Endothelial cell of umbilical vein (primary cell): ENCODE data around the gene PLPP3. TPM values are rescaled to one million over a fixed set of nuclear protein-coding genes. Genes with fewer than 3 reads are reported as not detected.
"Not testable (repeated sequence)": the region's sequence is repeated elsewhere in the genome, so short reads cannot be mapped to it uniquely, and the experiment has no call there.

Source experiments
- BruUV-seq: library from RNA; stranded (reverse); fragments of 400-500 nt; replicated peaks from 2 replicates; lab custom pipeline; 2021; lab: Mats Ljungman, UMichigan
- CTCF ChIA-PET: fragments of 300-600, 350-600 bp; sonication (Branson Sonifier 250); formaldehyde crosslinking; loops from one replicate; lab custom pipeline; 2021; ENCODE audit warnings: antibody characterized with exemption, inconsistent platforms; lab: Charles Lee
- POLR2A ChIA-PET: fragments of 300-600, 350-600 bp; sonication (Branson Sonifier 250); formaldehyde crosslinking; loops from one replicate; lab custom pipeline; 2021; ENCODE audit warnings: antibody characterized with exemption, inconsistent platforms; lab: Charles Lee
- DNase-seq: peaks from one replicate; pipeline ENCODE4 v3.0.0-alpha.2; 2011; ENCODE audit warnings: low read depth, low spot score
- FAIRE-seq: peaks from 2 replicates; lab custom pipeline; 2011; peaks lifted over from hg19 to GRCh38; lab: Jason Lieb, UNC
- H2AFZ ChIP-seq: 2 replicates; pipeline ENCODE4 v1.6.0; 2012; ENCODE audit warnings: low read depth, low read length, control low read depth, inconsistent platforms
- H3K27ac ChIP-seq: 2 replicates; pipeline ENCODE4 v1.5.1; 2011; ENCODE audit warnings: low read depth, mild to moderate bottlenecking, control low read depth, low read length, moderate library complexity; ENCODE audit not compliant: insufficient read depth
- H3K27me3 ChIP-seq, 2 experiments: 2 replicates each; pipeline versions ENCODE4 v1.6.0 to v1.6.1; 2011; ENCODE audit warnings: low read length in 2 of 2, mixed read lengths in 1 of 2; ENCODE audit not compliant: control insufficient read depth in 2 of 2, insufficient read depth in 2 of 2
- H3K36me3 ChIP-seq, 2 experiments: 2 replicates in 1 of 2; 3 replicates in 1 of 2; pipeline ENCODE4 v1.5.1; 2011; ENCODE audit warnings: low read length in 2 of 2, mild to moderate bottlenecking in 1 of 2, moderate library complexity in 1 of 2; ENCODE audit not compliant: control insufficient read depth in 2 of 2, insufficient read depth in 2 of 2; ENCODE audit errors: extremely low read depth in 1 of 2
- H3K4me1 ChIP-seq: 3 replicates; pipeline ENCODE4 v1.5.1; 2011; ENCODE audit warnings: mild to moderate bottlenecking, low read length; ENCODE audit not compliant: control insufficient read depth, insufficient read depth; ENCODE audit errors: extremely low read depth
- H3K4me2 ChIP-seq: 2 replicates; pipeline ENCODE4 v1.6.1; 2011; ENCODE audit warnings: low read length, control low read depth, mixed read lengths; ENCODE audit not compliant: insufficient read depth
- H3K4me3 ChIP-seq, 3 experiments: fragments of 200-600 bp in 1 of 3; sonication (generic), shearing (Covaris generic) in 1 of 3; replicated peaks in 1 of 3; 2 replicates each; pipeline ENCODE4 v1.5.1; 2011 to 2016; ENCODE audit warnings: control low read depth in 3 of 3, low read length in 3 of 3, mild to moderate bottlenecking in 2 of 3, inconsistent platforms in 1 of 3, low read depth in 1 of 3, moderate library complexity in 1 of 3; ENCODE audit not compliant: insufficient read depth in 1 of 3
- H3K79me2 ChIP-seq: 2 replicates; pipeline ENCODE4 v1.6.0; 2012; ENCODE audit warnings: low read length, inconsistent platforms; ENCODE audit not compliant: control insufficient read depth, insufficient read depth
- H3K9ac ChIP-seq: replicated peaks from 2 replicates; pipeline ENCODE3; 2011; ENCODE audit warnings: low read length, control low read depth; ENCODE audit not compliant: insufficient read depth; ENCODE audit errors: extremely low read depth
- H3K9me1 ChIP-seq: replicated peaks from 3 replicates; pipeline ENCODE4 v1.6.0; 2011; ENCODE audit warnings: mild to moderate bottlenecking, low read length; ENCODE audit not compliant: control insufficient read depth, insufficient read depth; ENCODE audit errors: extremely low read depth
- H3K9me3 ChIP-seq: replicated peaks from 2 replicates; pipeline ENCODE4 v1.5.1; 2012; ENCODE audit warnings: low read length, inconsistent platforms; ENCODE audit not compliant: control insufficient read depth, insufficient read depth
- H4K20me1 ChIP-seq: replicated peaks from 2 replicates; pipeline ENCODE3; 2011; ENCODE audit warnings: mild to moderate bottlenecking, low read length; ENCODE audit not compliant: control insufficient read depth, insufficient read depth; ENCODE audit errors: extremely low read depth
- CTCF ChIP-seq, 2 donors: IDR thresholded peaks; 1 replicate in 1 of 2; 2 replicates in 1 of 2; pipeline ENCODE4 v1.5.1; 2011; ENCODE audit warnings: low read length in 2 of 2, mild to moderate bottlenecking in 2 of 2, moderate library complexity in 2 of 2, control low read depth in 1 of 2, inconsistent platforms in 1 of 2, low read depth in 1 of 2; ENCODE audit not compliant: insufficient read depth in 1 of 2; ENCODE audit errors: extremely low read depth in 1 of 2
- EZH2 ChIP-seq: IDR thresholded peaks from 2 replicates; pipeline ENCODE4 v1.6.1; 2012; ENCODE audit warnings: borderline replicate concordance, low read depth, mild to moderate bottlenecking, moderate library complexity, low read length, inconsistent platforms; ENCODE audit not compliant: severe bottlenecking
- FOS ChIP-seq: IDR thresholded peaks from 2 replicates; pipeline ENCODE4 v1.6.1; 2011; ENCODE audit warnings: mild to moderate bottlenecking, low read length, moderate library complexity, borderline replicate concordance; ENCODE audit not compliant: insufficient read depth
- GATA2 ChIP-seq: IDR thresholded peaks from 2 replicates; pipeline ENCODE4 v1.7.0; 2011; ENCODE audit warnings: low read depth, mild to moderate bottlenecking, moderate library complexity, mixed read lengths, low read length; ENCODE audit not compliant: insufficient read length, insufficient read depth
- JUN ChIP-seq: IDR thresholded peaks from 2 replicates; pipeline ENCODE4 v1.6.1; 2011; ENCODE audit warnings: borderline replicate concordance, low read depth; ENCODE audit not compliant: insufficient read length, insufficient read depth
- MAX ChIP-seq: IDR thresholded peaks from 2 replicates; pipeline ENCODE4 v1.6.1; 2011; ENCODE audit not compliant: insufficient read depth, insufficient read length
- MYC ChIP-seq: IDR thresholded peaks from one replicate; pipeline ENCODE4 v1.6.1; 2011; ENCODE audit warnings: mild to moderate bottlenecking, low read depth, low read length
- POLR2A ChIP-seq: IDR thresholded peaks from 2 replicates; pipeline ENCODE4 v1.6.1; 2012; ENCODE audit warnings: low read depth, mild to moderate bottlenecking, control low read depth, low read length
- POLR2AphosphoS5 ChIP-seq: IDR thresholded peaks from 2 replicates; pipeline ENCODE4 v1.6.1; 2012; ENCODE audit warnings: low read depth, mild to moderate bottlenecking, control low read depth, low read length, moderate library complexity; ENCODE audit not compliant: insufficient read depth
- dilution Hi-C: fragments of 300-500 bp; cut with MboI; formaldehyde crosslinking; loops from one replicate; pipeline ENCODE4 v1.15.0; 2019; ENCODE audit warnings: low sequenced_read_pairs; ENCODE audit not compliant: extremely low pct_ligation_motif_present
- intact Hi-C: fragments of 100-400 bp; cut with micrococcal nuclease; formaldehyde crosslinking; loops from one replicate; pipeline ENCODE4 v1.10.0; 2022
- polyA plus RNA-seq, 4 experiments: library from polyadenylated mRNA; depleted of rRNA in 3 of 4; stranded (reverse) in 3 of 4; unstranded in 1 of 4; fragments of >200 nt; gene quantifications; 2 replicates each; pipeline versions ENCODE4 v1.2.1 to v1.2.3, GENCODE V29; 2011 to 2012; ENCODE audit warnings: missing spikeins in 1 of 4
- total RNA-seq: library from RNA; stranded (reverse); gene quantifications from 2 replicates; pipeline ENCODE4 v1.2.3, GENCODE V29; 2021

PLPP3 gene
- total and polyA plus RNA-seq, 2 donors (not counting 3 experiments of a cell fraction or from before 2014, with no cell fraction given) = 11.3 to 14.1 TPM

GRCh38 chr1:56617141-56617540 is 37.8 kb upstream of the PLPP3 start:
- ChIA-PET CTCF (no interaction called here), POLR2A (no interaction called here)
- no peak overlapping the region for H2AFZ ChIP-seq
- H3K4me2 ChIP-seq = no peak overlapping the region
- BruUV-seq = no TSS peak
- TF ChIP-seq MYC (no peak), FOS (no peak), EZH2 (no peak), GATA2 (no peak), POLR2AphosphoS5 (no peak), POLR2A (no peak), JUN (no peak), CTCF (IDR thresholded peaks at IDR 0.05; ENCODE audit: extremely low read depth in 1 of 2, insufficient read depth in 1 of 2, low read depth in 1 of 2, low read length in 2 of 2) (no peak), MAX (no peak)
- no peaks in the 10 kb centered on the region for H3K4me1 ChIP-seq
- no peaks in the 10 kb centered on the region for H3K27me3 ChIP-seq
- H3K36me3 ChIP-seq = no peaks in the 10 kb centered on the region
- DNase-seq = no peak
- H4K20me1 ChIP-seq = no peaks in the 10 kb centered on the region
- no peak for FAIRE-seq
- no peaks in the 10 kb centered on the region for H3K79me2 ChIP-seq
- H3K4me3 ChIP-seq = no peak overlapping the region
- H3K9me1 ChIP-seq = no peaks in the 10 kb centered on the region
- intact Hi-C loops (no loop called here), dilution Hi-C loops (no loop called here)
- H3K9me3 ChIP-seq = no peaks in the 10 kb centered on the region
- H3K27ac ChIP-seq = no peak overlapping the region
- H3K9ac ChIP-seq = no peak overlapping the region

GRCh38 chr1:56610770-56611169 is 31.4 kb upstream of the PLPP3 start:
- H3K9me1 ChIP-seq, H3K27me3 ChIP-seq, FAIRE-seq, H3K9me3 ChIP-seq, intact Hi-C loops, H3K36me3 ChIP-seq, H2AFZ ChIP-seq, H3K4me3 ChIP-seq, dilution Hi-C loops, H3K4me1 ChIP-seq, H3K9ac ChIP-seq, H4K20me1 ChIP-seq, H3K27ac ChIP-seq, BruUV-seq, DNase-seq, POLR2A ChIA-PET, H3K79me2 ChIP-seq, CTCF ChIA-PET, H3K4me2 ChIP-seq: not testable (repeated sequence)

- H3K79me2 ChIP-seq, H4K20me1 ChIP-seq, H3K9me1 ChIP-seq, BruUV-seq, POLR2A ChIA-PET, H3K9ac ChIP-seq, CTCF ChIA-PET, intact Hi-C loops, H3K4me3 ChIP-seq, H3K27ac ChIP-seq, dilution Hi-C loops, H3K4me2 ChIP-seq, H3K36me3 ChIP-seq, DNase-seq, H3K27me3 ChIP-seq, H3K9me3 ChIP-seq, H2AFZ ChIP-seq, FAIRE-seq, H3K4me1 ChIP-seq: not testable (repeated sequence)
Observed at GRCh38 chr1:56610097-56610496, 30.7 kb upstream of the PLPP3 start.
